HepG2 (cell line): ENCODE results near the gene NAV2. TPM values are rescaled to one million over a fixed set of nuclear protein-coding genes. Genes with fewer than 3 reads are reported as not detected.

Source experiments
- ATAC-seq: fragments of 200-7000 bp; cut with Tn5 transposase; 3 replicates; pipeline ENCODE4 v1.9.1; 2020; ENCODE audit warnings: mild to moderate bottlenecking, moderate library complexity
- BruUV-seq: library from RNA; stranded (reverse); fragments of 400-500 nt; replicated peaks from 2 replicates; lab custom pipeline; 2021; lab: Mats Ljungman, UMichigan
- CTCF ChIA-PET: fragments of 300-600 bp; formaldehyde crosslinking; extraction: SDS; loops from one replicate; lab custom pipeline; 2021; ENCODE audit warnings: low total read pairs, inconsistent platforms, low intra/inter-chr PET ratio; lab: Yijun Ruan, JAX
- POLR2A ChIA-PET: fragments of 350-600 bp; sonication (Branson Sonifier 250); formaldehyde crosslinking; loops from one replicate; lab custom pipeline; 2020; ENCODE audit warnings: antibody characterized with exemption, inconsistent platforms; lab: Yijun Ruan, JAX
- DNase-seq: peaks from one replicate; pipeline ENCODE4 v3.0.0-alpha.2; 2015; ENCODE audit warnings: low spot score
- FAIRE-seq: peaks from 3 replicates; lab custom pipeline; 2011; peaks lifted over from hg19 to GRCh38; lab: Jason Lieb, UNC
- H2AFZ ChIP-seq: one replicate; pipeline ENCODE4 v1.6.1; 2011; ENCODE audit warnings: low read length, inconsistent platforms
- H3K27ac ChIP-seq: fragments of 300-600 bp; 3 replicates; pipeline ENCODE4 v1.8.0; 2011; ENCODE audit warnings: mixed run types, mild to moderate bottlenecking, mixed read lengths, low read length, inconsistent platforms; ENCODE audit not compliant: insufficient read depth; ENCODE audit errors: extremely low read length
- H3K27me3 ChIP-seq, 2 experiments: fragments of 200-600 bp in 1 of 2; 2 replicates in 1 of 2; 3 replicates in 1 of 2; pipeline versions ENCODE4 v1.6.0 to v1.8.0; 2011; ENCODE audit warnings: low read length in 2 of 2, mild to moderate bottlenecking in 2 of 2, moderate library complexity in 2 of 2, inconsistent platforms in 1 of 2; ENCODE audit not compliant: insufficient read depth in 2 of 2, control insufficient read depth in 1 of 2
- H3K36me3 ChIP-seq, 2 experiments: fragments of 200-600 bp in 1 of 2; replicated peaks in 1 of 2; 2 replicates in 1 of 2; 3 replicates in 1 of 2; pipeline versions ENCODE4 v1.5.1 to v1.8.0; 2011; ENCODE audit warnings: low read length in 2 of 2, inconsistent platforms in 1 of 2; ENCODE audit not compliant: insufficient read depth in 2 of 2, control insufficient read depth in 1 of 2
- H3K4me1 ChIP-seq: 2 replicates; pipeline ENCODE4 v1.5.1; 2012; ENCODE audit warnings: low read length, inconsistent platforms; ENCODE audit not compliant: insufficient read depth
- H3K4me2 ChIP-seq: 2 replicates; pipeline ENCODE4 v1.6.0; 2011; ENCODE audit warnings: low read depth, low read length, inconsistent platforms
- H3K4me3 ChIP-seq, 3 experiments: fragments of 200-600 bp in 1 of 3; sonication (generic), shearing (Covaris generic) in 1 of 3; replicated peaks in 1 of 3; 2 replicates each; pipeline ENCODE4 v1.5.1; 2011 to 2016; ENCODE audit warnings: low read length in 3 of 3, inconsistent platforms in 2 of 3, low read depth in 2 of 3, mild to moderate bottlenecking in 2 of 3, control low read depth in 1 of 3, mixed read lengths in 1 of 3; ENCODE audit not compliant: insufficient read depth in 1 of 3
- H3K79me2 ChIP-seq: one replicate; pipeline ENCODE4 v1.6.1; 2011; ENCODE audit warnings: low read length, inconsistent platforms; ENCODE audit not compliant: insufficient read depth
- H3K9ac ChIP-seq: 2 replicates; pipeline ENCODE4 v1.6.0; 2011; ENCODE audit warnings: mild to moderate bottlenecking, low read depth, low read length, inconsistent platforms; ENCODE audit not compliant: insufficient read depth
- H3K9me3 ChIP-seq: 2 replicates; pipeline ENCODE4 v1.5.1; 2012; ENCODE audit warnings: mild to moderate bottlenecking, low read length
- H4K20me1 ChIP-seq: 2 replicates; pipeline ENCODE4 v1.6.0; 2011; ENCODE audit warnings: inconsistent platforms, mild to moderate bottlenecking, low read length, moderate library complexity; ENCODE audit not compliant: insufficient read depth
- AKAP8 ChIP-seq: sonication (generic); formaldehyde crosslinking; IDR thresholded peaks from 2 replicates; pipeline ENCODE4 v1.5.1; 2020; ENCODE audit warnings: mild to moderate bottlenecking, missing genetic modification reagents
- ATF3 ChIP-seq: sonication (generic); formaldehyde crosslinking; IDR thresholded peaks from 2 replicates; pipeline ENCODE4 v1.4.0; 2020; ENCODE audit warnings: missing genetic modification reagents
- BATF2 ChIP-seq: sonication (generic); formaldehyde crosslinking; IDR thresholded peaks from 2 replicates; pipeline ENCODE4 v1.8.0; 2022; ENCODE audit warnings: mild to moderate bottlenecking, missing genetic modification reagents, moderate library complexity
- ETV6 ChIP-seq: sonication (generic); formaldehyde crosslinking; conservative IDR thresholded peaks from 2 replicates; pipeline ENCODE4 v1.4.0; 2020; ENCODE audit warnings: missing genetic modification reagents
- GMEB1 ChIP-seq: sonication (generic); formaldehyde crosslinking; IDR thresholded peaks from 2 replicates; pipeline ENCODE4 v1.5.1; 2020; ENCODE audit warnings: missing genetic modification reagents, mild to moderate bottlenecking, borderline replicate concordance
- KLF16 ChIP-seq, 2 experiments: sonication (generic) in 1 of 2; formaldehyde crosslinking in 1 of 2; IDR thresholded peaks; 2 replicates each; pipeline versions ENCODE4 v1.6.1 to v1.8.0; 2016 to 2023; ENCODE audit warnings: missing genetic modification reagents in 2 of 2, missing compliant biosample characterization in 1 of 2
- MNT ChIP-seq: fragments of 450-650 bp; IDR thresholded peaks from 2 replicates; pipeline ENCODE4 v1.6.1; 2016
- POLR2AphosphoS5 ChIP-seq: IDR thresholded peaks from 2 replicates; pipeline ENCODE4 v1.6.1; 2012; ENCODE audit warnings: low read depth, low read length
- SMARCC2 ChIP-seq: fragments of 450-650 bp; IDR thresholded peaks from 2 replicates; pipeline ENCODE4 v1.6.1; 2017; ENCODE audit warnings: antibody characterized with exemption, mild to moderate bottlenecking
- SMC3 ChIP-seq: IDR thresholded peaks from 2 replicates; pipeline ENCODE4 v1.6.1; 2011; ENCODE audit warnings: low read length, improper control_type of control experiment
- TBP ChIP-seq: sonication (generic); formaldehyde crosslinking; IDR thresholded peaks from 2 replicates; pipeline ENCODE4 v1.5.0; 2020; ENCODE audit warnings: missing genetic modification reagents
- TEAD2 ChIP-seq: sonication (generic); formaldehyde crosslinking; IDR thresholded peaks from 2 replicates; pipeline ENCODE4 v1.9.0; 2021; ENCODE audit warnings: missing genetic modification reagents
- U2AF2 ChIP-seq: fragments of 200-400 bp; formaldehyde crosslinking; IDR thresholded peaks from 2 replicates; pipeline ENCODE4 v1.6.1; 2017; ENCODE audit warnings: low read depth, mild to moderate bottlenecking, low read length
- ZFYVE20 ChIP-seq: sonication (generic); formaldehyde crosslinking; IDR thresholded peaks from 2 replicates; pipeline ENCODE4 v1.8.0; 2023; ENCODE audit warnings: low read depth, mild to moderate bottlenecking, moderate library complexity, missing genetic modification reagents, borderline replicate concordance
- ZNF432 ChIP-seq: sonication (generic); formaldehyde crosslinking; IDR thresholded peaks from 2 replicates; pipeline ENCODE4 v1.5.0; 2020; ENCODE audit warnings: missing genetic modification reagents, mild to moderate bottlenecking, borderline replicate concordance
- ZNF552 ChIP-seq: sonication (generic); formaldehyde crosslinking; IDR thresholded peaks from 2 replicates; pipeline ENCODE4 v1.9.0; 2022; ENCODE audit warnings: missing genetic modification reagents, mild to moderate bottlenecking, borderline replicate concordance
- ZNF772 ChIP-seq: sonication (generic); formaldehyde crosslinking; IDR thresholded peaks from 2 replicates; pipeline ENCODE4 v1.5.0; 2020; ENCODE audit warnings: mild to moderate bottlenecking, missing genetic modification reagents
- WGBS: methylation state at CpG from one replicate; pipeline ENCODE4 v1.1.6; 2017; ENCODE audit warnings: low lambda C conversion rate; 5-methylcytosine and 5-hydroxymethylcytosine counted together
- in situ Hi-C: cut with HindIII; loops from 2 replicates; pipeline ENCODE4 v1.10.0; 2017; ENCODE audit warnings: low pct_unique_long_range_greater_than_20kb; ENCODE audit not compliant: extremely low pct_ligation_motif_present
- intact Hi-C: fragments of 100-400 bp; cut with micrococcal nuclease; formaldehyde crosslinking; loops from one replicate; pipeline ENCODE4 v1.10.0; 2022; ENCODE audit not compliant: unreplicated experiment
- polyA plus RNA-seq, 8 experiments: library from polyadenylated mRNA; depleted of rRNA in 3 of 8; stranded (reverse) in 7 of 8; unstranded in 1 of 8; fragments of >200 nt; fragmentation: Illumina TruSeq in 4 of 8; extraction: Trizol in 4 of 8; gene quantifications; 2 replicates each; pipeline versions ENCODE4 v1.2.1 to v1.2.3, GENCODE V29; 2011 to 2016; ENCODE audit warnings: low read depth in 4 of 8, missing spikeins in 1 of 8, mixed read lengths in 1 of 8; ENCODE audit not compliant: insufficient read depth in 1 of 8
- total RNA-seq, 5 experiments: library from RNA; depleted of rRNA; stranded (reverse); fragments of >200 nt; fragmentation: Illumina TruSeq; extraction: Trizol; gene quantifications; 2 replicates each; pipeline ENCODE4 v1.2.3, GENCODE V29; 2016; ENCODE audit warnings: low read depth in 1 of 5

The NAV2 gene
- total and polyA plus RNA-seq, 2 of the 13 experiments (the other 11 are each of a cell fraction or from before 2014, with no cell fraction given) = 9.3 to 34.6 TPM

- TF ChIP-seq BATF2 (CRISPR knock-in tag) (no peak), POLR2AphosphoS5 (no peak), ATF3 (CRISPR knock-in tag) (no peak), SMARCC2 (no peak)
Measured at GRCh38 chr11:19878520-19878919, 165.9 kb downstream of the NAV2 start (continued).

GRCh38 chr11:19879307-19880087 lies 166.9 kb downstream of the NAV2 start:
- POLR2A ChIA-PET = no interaction called here
- WGBS = 44% methylated on average over 16 of the region's 16 CpGs
- no peak overlapping the region for H3K9ac ChIP-seq
- no peaks in the 10 kb centered on the region for H3K36me3 ChIP-seq
- no peak overlapping the region for H3K4me3 ChIP-seq
- H4K20me1 ChIP-seq = no peaks in the 10 kb centered on the region
- no peak overlapping the region for H3K4me2 ChIP-seq
- H3K27ac ChIP-seq = no peak overlapping the region
- H3K79me2 ChIP-seq = no peaks in the 10 kb centered on the region
- ATAC-seq (no peak), DNase-seq (no peak), FAIRE-seq (no peak)
- in situ Hi-C loops (no loop called here), intact Hi-C loops (no loop called here)
- no peaks in the 10 kb centered on the region for H3K9me3 ChIP-seq
- TF ChIP-seq TEAD2 = no peak
- no peak for TF ChIP-seq ZNF552 (CRISPR knock-in tag)
- TF ChIP-seq TBP (CRISPR knock-in tag) = no peak
- TF ChIP-seq KLF16 (CRISPR knock-in tag; IDR thresholded peaks at IDR 0.05) = no peak
- no peak for TF ChIP-seq AKAP8 (CRISPR knock-in tag)
- TF ChIP-seq ZNF432 (CRISPR knock-in tag) = no peak
- TF ChIP-seq U2AF2 = no peak
- TF ChIP-seq ZNF772 = no peak
- TF ChIP-seq SMC3 = no peak
- no peak for TF ChIP-seq ETV6 (CRISPR knock-in tag)
- TF ChIP-seq GMEB1 (CRISPR knock-in tag) = no peak
- no peak for TF ChIP-seq MNT
- no peak for TF ChIP-seq ZFYVE20 (CRISPR knock-in tag)
- no peak overlapping the region for H2AFZ ChIP-seq
- peaks cover 0 to 15% of the 10 kb centered on the region in 2 experiments; a peak in 3 of 5 replicates for H3K27me3 ChIP-seq
- no peaks in the 10 kb centered on the region for H3K4me1 ChIP-seq
- CTCF ChIA-PET = no interaction called here
- BruUV-seq = no TSS peak
